KMS-11 (cell line): ENCODE measurements around the gene EPHA6.

Source experiments
- H2AFZ ChIP-seq: fragments of 200-600 bp; sonication (generic); 2 replicates; pipeline ENCODE4 v1.6.1; 2016; ENCODE audit warnings: antibody characterized with exemption, mixed run types, low read depth
- H3K27ac ChIP-seq: fragments of 200-600 bp; sonication (generic); 2 replicates; pipeline ENCODE4 v1.6.1; 2016; ENCODE audit warnings: mild to moderate bottlenecking, mixed run types
- H3K27me3 ChIP-seq: fragments of 200-600 bp; sonication (generic); 2 replicates; pipeline ENCODE4 v1.6.1; 2017; ENCODE audit warnings: mild to moderate bottlenecking, low read depth, mixed run types, moderate library complexity; ENCODE audit not compliant: insufficient read depth
- H3K36me3 ChIP-seq: fragments of 200-600 bp; sonication (generic); 2 replicates; pipeline ENCODE4 v1.6.1; 2017; ENCODE audit warnings: mild to moderate bottlenecking, mixed run types; ENCODE audit not compliant: insufficient read depth
- H3K4me1 ChIP-seq: fragments of 200-600 bp; sonication (generic); 2 replicates; pipeline ENCODE4 v1.6.1; 2016; ENCODE audit warnings: mild to moderate bottlenecking, low read depth, mixed run types; ENCODE audit not compliant: poor library complexity, severe bottlenecking
- H3K4me2 ChIP-seq: fragments of 200-600 bp; sonication (generic); 2 replicates; pipeline ENCODE4 v1.7.0; 2016; ENCODE audit warnings: mild to moderate bottlenecking, mixed run types
- H3K4me3 ChIP-seq: fragments of 200-600 bp; sonication (generic); IDR thresholded peaks from 2 replicates; pipeline ENCODE4 v1.6.1; 2017; ENCODE audit warnings: low read depth, low read length, mixed read lengths; ENCODE audit not compliant: insufficient read depth
- H3K79me2 ChIP-seq: fragments of 200-600 bp; sonication (generic); 2 replicates; pipeline ENCODE4 v1.6.1; 2016; ENCODE audit warnings: low read depth, mixed run types; ENCODE audit not compliant: insufficient read depth
- H3K9ac ChIP-seq: fragments of 200-600 bp; sonication (generic); 2 replicates; pipeline ENCODE4 v1.6.1; 2016; ENCODE audit warnings: mild to moderate bottlenecking, mixed run types
- H4K20me1 ChIP-seq: fragments of 200-600 bp; sonication (generic); 2 replicates; pipeline ENCODE4 v1.6.1; 2016; ENCODE audit warnings: mild to moderate bottlenecking, mixed run types; ENCODE audit not compliant: insufficient read depth
- TF ChIP-seq, protein P1 (sequence below): fragments of 200-600 bp; sonication (generic); conservative IDR thresholded peaks from 2 replicates; pipeline ENCODE4 v1.6.1; 2017; ENCODE audit warnings: low read depth, mild to moderate bottlenecking, antibody characterized with exemption, low read length, moderate library complexity, mixed read lengths

Gene EPHA6

DNA sequence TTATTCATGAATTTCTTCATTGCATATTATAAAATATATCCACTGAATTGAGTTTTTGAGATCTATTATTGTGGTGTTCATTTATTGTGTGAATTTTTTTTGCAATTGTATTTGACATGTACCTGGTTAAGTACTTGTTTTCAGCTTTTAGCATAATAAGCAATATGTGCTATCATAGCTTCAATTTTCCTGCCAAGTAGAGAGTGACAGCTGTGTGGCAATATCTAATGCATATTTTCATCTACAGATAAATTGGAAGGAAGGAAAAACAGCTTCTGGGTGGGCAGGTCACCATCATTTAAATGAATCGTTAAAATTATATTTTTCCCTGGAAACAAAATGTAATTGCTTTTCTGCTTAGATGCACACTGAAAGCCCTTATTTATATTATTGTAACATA is 296.9 kb downstream of the EPHA6 start:
- no peaks in the 10 kb centered on the region for H3K27me3 ChIP-seq
- H3K4me3 ChIP-seq, result no peak overlapping the region
- H4K20me1 ChIP-seq, result no peaks in the 10 kb centered on the region
- TF ChIP-seq, protein P1, sequence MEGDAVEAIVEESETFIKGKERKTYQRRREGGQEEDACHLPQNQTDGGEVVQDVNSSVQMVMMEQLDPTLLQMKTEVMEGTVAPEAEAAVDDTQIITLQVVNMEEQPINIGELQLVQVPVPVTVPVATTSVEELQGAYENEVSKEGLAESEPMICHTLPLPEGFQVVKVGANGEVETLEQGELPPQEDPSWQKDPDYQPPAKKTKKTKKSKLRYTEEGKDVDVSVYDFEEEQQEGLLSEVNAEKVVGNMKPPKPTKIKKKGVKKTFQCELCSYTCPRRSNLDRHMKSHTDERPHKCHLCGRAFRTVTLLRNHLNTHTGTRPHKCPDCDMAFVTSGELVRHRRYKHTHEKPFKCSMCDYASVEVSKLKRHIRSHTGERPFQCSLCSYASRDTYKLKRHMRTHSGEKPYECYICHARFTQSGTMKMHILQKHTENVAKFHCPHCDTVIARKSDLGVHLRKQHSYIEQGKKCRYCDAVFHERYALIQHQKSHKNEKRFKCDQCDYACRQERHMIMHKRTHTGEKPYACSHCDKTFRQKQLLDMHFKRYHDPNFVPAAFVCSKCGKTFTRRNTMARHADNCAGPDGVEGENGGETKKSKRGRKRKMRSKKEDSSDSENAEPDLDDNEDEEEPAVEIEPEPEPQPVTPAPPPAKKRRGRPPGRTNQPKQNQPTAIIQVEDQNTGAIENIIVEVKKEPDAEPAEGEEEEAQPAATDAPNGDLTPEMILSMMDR, result no peak
- H3K9ac ChIP-seq, result no peak overlapping the region
- no peak overlapping the region for H3K27ac ChIP-seq
- no peaks in the 10 kb centered on the region for H3K4me1 ChIP-seq
- no peaks in the 10 kb centered on the region for H3K36me3 ChIP-seq
- no peak overlapping the region for H3K4me2 ChIP-seq
- H2AFZ ChIP-seq, result no peak overlapping the region
- H3K79me2 ChIP-seq, result no peaks in the 10 kb centered on the region

DNA sequence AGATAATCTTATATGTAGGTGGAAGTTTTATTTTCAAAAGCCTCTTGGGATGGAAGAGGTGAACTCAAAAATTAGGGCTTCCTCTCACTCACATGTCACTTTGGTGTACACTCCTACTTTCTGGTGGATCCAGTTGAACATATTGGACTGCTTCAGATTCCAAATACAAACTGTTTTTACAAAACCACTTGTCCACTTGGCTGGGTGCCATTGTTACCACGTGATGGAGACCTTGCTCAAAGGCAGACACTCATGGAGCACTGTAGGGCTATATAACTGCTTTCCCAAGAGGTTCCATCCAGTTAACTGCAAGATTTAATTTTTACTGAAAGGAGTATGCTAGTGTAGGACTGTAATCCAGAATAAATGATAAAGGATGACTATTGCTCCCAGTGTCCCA is 307.0 kb downstream of the EPHA6 start:
- Histone ChIP-seq H3K27ac (no peak overlapping the region), H3K79me2 (no peaks in the 10 kb centered on the region), H3K4me2 (no peak overlapping the region), H2AFZ (no peak overlapping the region), H4K20me1 (no peaks in the 10 kb centered on the region), H3K9ac (no peak overlapping the region), H3K4me3 (no peak overlapping the region), H3K4me1 (no peaks in the 10 kb centered on the region), H3K36me3 (no peaks in the 10 kb centered on the region), H3K27me3 (no peaks in the 10 kb centered on the region)
- TF ChIP-seq, protein P1, result no peak

DNA sequence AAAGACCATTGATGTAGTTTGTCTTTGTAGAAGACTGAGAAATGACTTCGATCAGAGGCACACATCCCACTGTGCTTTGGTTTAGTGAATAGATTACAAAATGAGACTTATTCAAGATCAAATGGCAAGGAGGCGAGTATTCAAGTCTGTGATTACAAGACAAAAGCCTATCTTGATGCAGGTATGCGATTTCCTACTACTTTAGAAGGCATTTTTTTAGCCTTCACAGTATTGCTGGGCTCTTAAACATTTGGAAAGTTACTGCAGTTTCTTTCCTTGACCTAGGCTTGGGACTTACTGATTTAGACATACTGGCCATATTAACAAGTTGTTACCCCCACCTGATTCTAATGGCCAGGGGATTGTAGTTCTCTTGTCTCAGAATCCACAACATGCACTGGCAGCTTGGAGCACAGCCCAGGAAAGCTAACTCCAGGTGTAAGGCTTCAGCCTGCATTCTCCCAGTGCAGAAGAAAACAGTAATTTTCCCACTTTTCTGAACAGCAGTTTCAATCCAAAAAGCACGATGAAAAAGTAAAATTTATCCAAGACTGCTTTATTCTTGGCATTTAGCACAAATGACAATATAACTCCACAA is 311.6 kb downstream of the EPHA6 start:
- no peak overlapping the region for H3K4me2 ChIP-seq
- no peak overlapping the region for H2AFZ ChIP-seq
- no peak overlapping the region for H3K9ac ChIP-seq
- H4K20me1 ChIP-seq, result no peaks in the 10 kb centered on the region
- no peaks in the 10 kb centered on the region for H3K36me3 ChIP-seq
- H3K27me3 ChIP-seq, result no peaks in the 10 kb centered on the region
- no peaks in the 10 kb centered on the region for H3K79me2 ChIP-seq
- TF ChIP-seq, protein P1, result no peak
- no peak overlapping the region for H3K27ac ChIP-seq
- H3K4me1 ChIP-seq, result no peaks in the 10 kb centered on the region
- H3K4me3 ChIP-seq, result no peak overlapping the region

DNA sequence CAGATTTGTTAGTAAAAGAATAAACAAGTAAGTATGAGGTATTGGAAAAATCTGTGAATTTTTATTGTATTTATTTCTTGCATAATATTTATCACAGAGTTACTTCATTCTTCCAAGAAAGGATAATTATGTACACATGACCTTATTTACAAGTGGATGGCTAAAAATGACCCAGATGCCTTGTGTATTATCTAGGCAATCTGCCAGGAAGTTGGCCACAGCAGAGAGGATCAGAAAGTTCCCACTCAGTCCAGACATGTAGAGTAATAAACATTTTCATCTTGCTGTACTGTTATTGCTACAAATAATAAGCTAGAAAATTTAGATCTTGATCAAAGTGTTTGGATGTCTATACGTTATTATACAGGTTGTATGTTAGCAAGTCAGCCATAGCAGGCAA is 317.1 kb downstream of the EPHA6 start:
- H2AFZ ChIP-seq, result no peak overlapping the region
- no peak overlapping the region for H3K9ac ChIP-seq
- no peaks in the 10 kb centered on the region for H4K20me1 ChIP-seq
- no peaks in the 10 kb centered on the region for H3K79me2 ChIP-seq
- H3K27me3 ChIP-seq, result no peaks in the 10 kb centered on the region
- TF ChIP-seq, protein P1, result no peak
- no peak overlapping the region for H3K4me2 ChIP-seq
- no peaks in the 10 kb centered on the region for H3K36me3 ChIP-seq
- no peaks in the 10 kb centered on the region for H3K4me1 ChIP-seq
- no peak overlapping the region for H3K27ac ChIP-seq
- H3K4me3 ChIP-seq, result no peak overlapping the region
